Trophoblast cell (in vitro differentiated cells and primary cell): Measurements from ENCODE around the gene MAP3K1.
"Not testable (repeated sequence)": the region's sequence is repeated elsewhere in the genome, so short reads cannot be mapped to it uniquely, and the experiment has no call there.

Source experiments
- DNase-seq, 2 donors: peaks; one replicate each; pipeline ENCODE4 v3.0.0-alpha.2; 2016
- H2AFZ ChIP-seq: 2 replicates; pipeline ENCODE4 v1.6.1; 2013; ENCODE audit warnings: low read length, moderate library complexity, mild to moderate bottlenecking; ENCODE audit not compliant: insufficient read depth, poor library complexity
- H2AK5ac ChIP-seq: 2 replicates; pipeline ENCODE4 v1.6.1; 2013; ENCODE audit warnings: mild to moderate bottlenecking, low read length
- H2BK120ac ChIP-seq: 2 replicates; pipeline ENCODE4 v1.6.1; 2013; ENCODE audit warnings: low read length, mild to moderate bottlenecking, moderate library complexity; ENCODE audit not compliant: insufficient read depth, poor library complexity
- H2BK12ac ChIP-seq: 2 replicates; pipeline ENCODE4 v1.6.1; 2013; ENCODE audit warnings: mild to moderate bottlenecking, low read length, moderate library complexity
- H2BK5ac ChIP-seq: 2 replicates; pipeline ENCODE4 v1.6.1; 2013; ENCODE audit warnings: low read length, low read depth, moderate library complexity, mild to moderate bottlenecking; ENCODE audit not compliant: poor library complexity
- H3K14ac ChIP-seq: 2 replicates; pipeline ENCODE4 v1.6.1; 2013; ENCODE audit warnings: mild to moderate bottlenecking, low read length
- H3K18ac ChIP-seq: 2 replicates; pipeline ENCODE4 v1.6.1; 2013; ENCODE audit warnings: mild to moderate bottlenecking, low read length
- H3K23ac ChIP-seq: 2 replicates; pipeline ENCODE4 v1.6.1; 2013; ENCODE audit warnings: low read length
- H3K27ac ChIP-seq: 2 replicates; pipeline ENCODE4 v1.5.1; 2013; ENCODE audit warnings: low read depth, mild to moderate bottlenecking, inconsistent platforms, low read length, moderate library complexity
- H3K27me3 ChIP-seq: 2 replicates; pipeline ENCODE4 v1.6.1; 2013; ENCODE audit warnings: inconsistent platforms, mild to moderate bottlenecking, low read length, moderate library complexity; ENCODE audit not compliant: insufficient read depth
- H3K36me3 ChIP-seq, 2 experiments: 1 replicate in 1 of 2; 2 replicates in 1 of 2; pipeline ENCODE4 v1.6.1; 2013; ENCODE audit warnings: low read length in 2 of 2, mild to moderate bottlenecking in 2 of 2, moderate library complexity in 1 of 2; ENCODE audit not compliant: insufficient read depth in 2 of 2, control insufficient read depth in 1 of 2
- H3K4ac ChIP-seq: 2 replicates; pipeline ENCODE4 v1.6.1; 2013; ENCODE audit warnings: low read depth, mild to moderate bottlenecking, low read length, moderate library complexity
- H3K4me1 ChIP-seq, 2 experiments: 1 replicate in 1 of 2; 2 replicates in 1 of 2; pipeline ENCODE4 v1.6.1; 2013; ENCODE audit warnings: low read length in 2 of 2, mild to moderate bottlenecking in 2 of 2, moderate library complexity in 1 of 2; ENCODE audit not compliant: insufficient read depth in 2 of 2, control insufficient read depth in 1 of 2
- H3K4me2 ChIP-seq: 2 replicates; pipeline ENCODE4 v1.6.1; 2013; ENCODE audit warnings: inconsistent platforms, mild to moderate bottlenecking, low read length, moderate library complexity
- H3K4me3 ChIP-seq: 2 replicates; pipeline ENCODE4 v1.5.1; 2013; ENCODE audit warnings: mild to moderate bottlenecking, low read depth, low read length, inconsistent platforms
- H3K79me1 ChIP-seq: one replicate; pipeline ENCODE4 v1.6.1; 2013; ENCODE audit warnings: low read length
- H3K79me2 ChIP-seq: 2 replicates; pipeline ENCODE4 v1.6.1; 2013; ENCODE audit warnings: low read length, mild to moderate bottlenecking; ENCODE audit not compliant: control insufficient read depth, insufficient read depth, poor library complexity
- H3K9ac ChIP-seq: 2 replicates; pipeline ENCODE4 v1.6.1; 2013; ENCODE audit warnings: mild to moderate bottlenecking, low read length
- H3K9me3 ChIP-seq: 2 replicates; pipeline ENCODE4 v1.6.1; 2013; ENCODE audit warnings: low read depth, mild to moderate bottlenecking, control low read depth, inconsistent platforms, low read length; ENCODE audit not compliant: insufficient read depth
- H4K12ac ChIP-seq: 2 replicates; pipeline ENCODE4 v1.6.1; 2013; ENCODE audit warnings: low read depth, mild to moderate bottlenecking, low read length, moderate library complexity
- H4K8ac ChIP-seq: 2 replicates; pipeline ENCODE4 v1.6.1; 2013; ENCODE audit warnings: low read depth, mild to moderate bottlenecking, low read length, moderate library complexity
- H4K91ac ChIP-seq: one replicate; pipeline ENCODE4 v1.6.1; 2013; ENCODE audit warnings: low read depth, mild to moderate bottlenecking, low read length, moderate library complexity
- WGBS: extraction: QIAGEN DNeasy Blood & Tissue Kit; methylation state at CpG from one replicate; pipeline ENCODE4 v1.1.7; 2013; ENCODE audit warnings: missing lambda C conversion rate; ENCODE audit not compliant: insufficient read length, insufficient coverage; ENCODE audit errors: extremely low coverage; 5-methylcytosine and 5-hydroxymethylcytosine counted together

The MAP3K1 gene

DNA sequence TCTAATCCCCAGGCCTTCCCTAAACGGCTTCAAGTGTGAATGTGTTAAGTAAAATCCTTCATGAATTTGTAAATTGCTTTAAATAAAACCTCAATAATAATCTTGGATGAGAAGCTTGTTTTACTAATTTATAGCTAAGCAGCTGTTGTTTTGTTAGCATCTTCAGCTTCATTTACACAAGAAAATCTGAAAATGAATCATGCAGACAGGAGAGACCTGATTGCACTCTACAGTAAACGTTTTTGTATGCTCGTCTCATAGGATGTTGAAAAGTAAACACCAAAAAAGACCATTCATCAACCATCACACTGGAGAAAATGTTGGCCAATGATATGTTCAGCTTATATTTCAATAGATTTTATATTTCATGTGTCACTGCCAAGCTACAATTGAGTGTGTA lies 40.4 kb upstream of the MAP3K1 start:
- no peak overlapping the region for H4K8ac ChIP-seq
- no peak overlapping the region for H3K4me3 ChIP-seq
- H4K12ac ChIP-seq: no peak overlapping the region
- H3K36me3 ChIP-seq: no peaks in the 10 kb centered on the region
- no peak overlapping the region for H4K91ac ChIP-seq
- no peak overlapping the region for H2BK5ac ChIP-seq
- no peak for DNase-seq
- H3K4me2 ChIP-seq: no peak overlapping the region
- H2AFZ ChIP-seq: no peak overlapping the region
- H3K4me1 ChIP-seq: no peaks in the 10 kb centered on the region
- no peak overlapping the region for H3K14ac ChIP-seq
- no peak overlapping the region for H3K18ac ChIP-seq
- no peak overlapping the region for H2AK5ac ChIP-seq
- no peak overlapping the region for H2BK12ac ChIP-seq
- no peaks in the 10 kb centered on the region for H3K9me3 ChIP-seq
- H3K4ac ChIP-seq: no peak overlapping the region
- H3K79me1 ChIP-seq: no peaks in the 10 kb centered on the region
- H3K9ac ChIP-seq: no peak overlapping the region
- H3K27me3 ChIP-seq: no peaks in the 10 kb centered on the region
- H3K27ac ChIP-seq: no peak overlapping the region
- no peak overlapping the region for H3K23ac ChIP-seq
- WGBS: no CpG with 5 or more reads among the region's 3 CpGs
- H2BK120ac ChIP-seq: no peak overlapping the region
- no peaks in the 10 kb centered on the region for H3K79me2 ChIP-seq

DNA sequence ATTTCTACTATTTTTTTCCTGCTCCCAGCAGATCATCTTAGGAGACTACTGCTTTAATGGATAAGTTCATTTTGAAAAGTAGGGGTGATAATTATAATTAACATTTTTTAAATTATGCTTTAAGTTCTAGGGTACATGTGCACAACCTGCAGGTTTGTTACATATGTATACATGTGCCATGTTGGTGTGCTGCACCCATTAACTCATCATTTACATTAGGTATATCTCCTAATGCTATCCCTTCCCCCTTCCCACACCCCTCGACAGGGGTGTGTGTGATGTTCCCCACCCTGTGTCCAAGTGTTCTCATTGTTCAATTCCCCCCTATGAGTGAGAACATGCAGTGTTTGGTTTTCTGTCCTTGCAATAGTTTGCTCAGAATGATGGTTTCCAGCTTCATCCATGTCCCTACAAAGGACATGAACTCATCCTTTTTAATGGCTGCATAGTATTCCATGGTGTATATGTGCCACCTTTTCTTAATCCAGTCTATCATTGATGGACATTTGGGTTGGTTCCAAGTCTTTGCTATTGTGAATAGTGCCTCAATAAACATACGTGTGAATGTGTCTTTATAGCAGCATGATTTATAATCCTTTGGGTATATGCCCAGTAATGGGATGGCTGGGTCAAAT lies 39.0 kb upstream of the MAP3K1 start:
- WGBS: no CpG with 5 or more reads among the region's 2 CpGs
- H3K27ac ChIP-seq, H2AFZ ChIP-seq, H4K8ac ChIP-seq, H3K79me1 ChIP-seq, H2BK5ac ChIP-seq, H3K18ac ChIP-seq, H3K4me3 ChIP-seq, H3K9ac ChIP-seq, H3K4me2 ChIP-seq, H3K79me2 ChIP-seq, DNase-seq, H3K14ac ChIP-seq, H3K27me3 ChIP-seq, H3K4ac ChIP-seq, H2AK5ac ChIP-seq, H2BK120ac ChIP-seq, H3K9me3 ChIP-seq, H4K12ac ChIP-seq, H3K23ac ChIP-seq, H2BK12ac ChIP-seq, H3K36me3 ChIP-seq, H3K4me1 ChIP-seq, H4K91ac ChIP-seq: not testable (repeated sequence)

DNA sequence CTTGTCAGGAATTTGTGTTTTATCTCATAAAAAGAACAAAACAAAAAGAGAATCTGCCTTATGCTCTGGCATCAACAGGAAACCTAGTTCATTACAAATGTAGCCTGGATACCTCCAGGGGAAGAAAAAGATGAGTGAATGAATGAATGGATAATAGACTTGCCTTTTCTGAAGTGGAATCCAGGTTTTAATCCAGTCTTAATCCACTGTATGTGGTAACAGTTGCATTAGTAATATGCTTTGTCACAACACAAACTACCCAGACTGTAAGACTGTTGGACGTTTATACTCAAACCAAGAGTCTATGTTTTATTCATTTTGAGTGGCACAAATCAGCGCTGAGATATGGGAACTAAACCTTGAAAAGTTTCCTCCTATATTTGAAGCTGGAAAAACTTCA lies 32.1 kb upstream of the MAP3K1 start:
- Histone ChIP-seq H2AFZ (no peak overlapping the region), H4K8ac (no peak overlapping the region), H3K27me3 (no peaks in the 10 kb centered on the region), H2AK5ac (no peak overlapping the region), H2BK120ac (no peak overlapping the region), H4K91ac (no peak overlapping the region), H4K12ac (no peak overlapping the region), H3K9ac (no peak overlapping the region), H3K9me3 (no peaks in the 10 kb centered on the region), H2BK5ac (no peak overlapping the region), H3K36me3 (no peaks in the 10 kb centered on the region), H3K23ac (no peak overlapping the region), H2BK12ac (no peak overlapping the region), H3K4me1 (no peaks in the 10 kb centered on the region), H3K4ac (no peak overlapping the region), H3K79me2 (no peaks in the 10 kb centered on the region), H3K27ac (no peak overlapping the region), H3K4me3 (no peak overlapping the region), H3K14ac (no peak overlapping the region), H3K79me1 (no peaks in the 10 kb centered on the region), H3K18ac (no peak overlapping the region), H3K4me2 (no peak overlapping the region)
- no CpG with 5 or more reads among the region's 2 CpGs for WGBS
- DNase-seq: no peak

DNA sequence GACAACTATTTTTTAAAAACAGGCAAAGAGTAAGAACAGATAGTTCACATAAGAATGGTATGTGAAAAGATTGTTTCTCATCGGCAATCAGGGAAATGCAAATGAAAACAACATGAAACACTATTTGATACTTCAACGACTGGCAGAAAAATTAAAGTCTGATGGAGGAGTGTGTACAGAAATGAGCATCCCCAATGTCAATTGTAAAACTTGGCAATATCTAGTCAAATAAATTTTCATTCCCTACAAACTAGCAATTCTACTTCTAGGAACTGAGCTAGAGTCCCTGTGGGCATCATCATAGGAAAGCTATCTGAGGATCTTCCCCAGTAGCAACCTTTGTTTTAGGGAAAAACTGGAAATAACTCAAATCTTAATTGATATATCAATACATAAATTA lies 29.0 kb upstream of the MAP3K1 start:
- no peak overlapping the region for H3K4me3 ChIP-seq
- no CpG with 5 or more reads among the region's 2 CpGs for WGBS

More for the DNA sequence above, 29.0 kb upstream of the MAP3K1 start:
- no peaks in the 10 kb centered on the region for H3K9me3 ChIP-seq
- H3K14ac ChIP-seq: no peak overlapping the region
- H3K4me2 ChIP-seq: no peak overlapping the region
- H3K9ac ChIP-seq: no peak overlapping the region
- no peak overlapping the region for H2AK5ac ChIP-seq
- no peak overlapping the region for H4K8ac ChIP-seq
- H4K12ac ChIP-seq: no peak overlapping the region
- H3K27ac ChIP-seq: no peak overlapping the region
- no peak for DNase-seq
- no peak overlapping the region for H3K18ac ChIP-seq
- H3K36me3 ChIP-seq: no peaks in the 10 kb centered on the region
- H3K4me1 ChIP-seq: no peaks in the 10 kb centered on the region
- H2BK5ac ChIP-seq: no peak overlapping the region
- H3K23ac ChIP-seq: no peak overlapping the region
- H4K91ac ChIP-seq: no peak overlapping the region
- no peak overlapping the region for H3K4ac ChIP-seq
- H3K27me3 ChIP-seq: no peaks in the 10 kb centered on the region
- no peak overlapping the region for H2BK12ac ChIP-seq
- no peaks in the 10 kb centered on the region for H3K79me2 ChIP-seq
- H3K79me1 ChIP-seq: no peaks in the 10 kb centered on the region
- H2AFZ ChIP-seq: no peak overlapping the region
- no peak overlapping the region for H2BK120ac ChIP-seq
